SU-DHL-6 (cell line): ENCODE measurements around the gene ZNF780B.

ENCODE experiments used
- H2AFZ ChIP-seq: fragments of 200-600 bp; sonication (generic); 2 replicates; pipeline ENCODE4 v1.6.1; 2014; ENCODE audit warnings: low read depth, mild to moderate bottlenecking, moderate library complexity, mixed read lengths, antibody characterized with exemption, low read length; ENCODE audit not compliant: severe bottlenecking
- H3F3A ChIP-seq: fragments of 200-600 bp; shearing (Covaris generic); 2 replicates; pipeline ENCODE4 v1.6.0; 2016; ENCODE audit warnings: antibody characterized with exemption, mild to moderate bottlenecking; ENCODE audit not compliant: insufficient read depth
- H3K27ac ChIP-seq: fragments of 200-600 bp; sonication (generic); 2 replicates; pipeline ENCODE4 v1.5.1; 2016; ENCODE audit warnings: low read depth, mild to moderate bottlenecking, low read length, moderate library complexity, mixed read lengths
- H3K27me3 ChIP-seq: fragments of 200-600 bp; sonication (generic), shearing (Covaris generic); 2 replicates; pipeline ENCODE4 v1.6.0; 2014; ENCODE audit warnings: mild to moderate bottlenecking, low read length
- H3K36me3 ChIP-seq: fragments of 200-600 bp; sonication (generic); 2 replicates; pipeline ENCODE4 v1.6.1; 2014; ENCODE audit warnings: mild to moderate bottlenecking, low read length, mixed read lengths
- H3K4me2 ChIP-seq: fragments of 300-600, 200-600 bp; shearing (Covaris generic), sonication (generic); 2 replicates; pipeline ENCODE4 v1.6.0; 2014; ENCODE audit warnings: low read length, low read depth, mild to moderate bottlenecking; ENCODE audit not compliant: poor library complexity, severe bottlenecking
- H3K4me3 ChIP-seq: fragments of 200-600 bp; sonication (generic); 2 replicates; pipeline ENCODE4 v1.5.1; 2014; ENCODE audit warnings: antibody characterized with exemption, low read length, mild to moderate bottlenecking, mixed read lengths; ENCODE audit not compliant: insufficient read depth, poor library complexity, severe bottlenecking
- H3K79me2 ChIP-seq: fragments of 200-600 bp; sonication (generic); 2 replicates; pipeline ENCODE4 v1.6.1; 2014; ENCODE audit warnings: mild to moderate bottlenecking, low read length, moderate library complexity; ENCODE audit not compliant: insufficient read depth
- H3K9ac ChIP-seq: fragments of 200-600 bp; sonication (generic); 2 replicates; pipeline ENCODE4 v1.7.0; 2014; ENCODE audit warnings: mild to moderate bottlenecking, low read length
- H3K9me2 ChIP-seq: fragments of 200-600 bp; sonication (generic); replicated peaks from 2 replicates; pipeline ENCODE4 v1.6.1; 2014; ENCODE audit warnings: low read length; ENCODE audit not compliant: insufficient read depth
- H3K9me3 ChIP-seq: fragments of 200-600 bp; sonication (generic); 2 replicates; pipeline ENCODE4 v1.6.1; 2014; ENCODE audit warnings: low read length, mixed read lengths; ENCODE audit not compliant: insufficient read depth
- H4K20me1 ChIP-seq: fragments of 200-600 bp; sonication (generic); 2 replicates; pipeline ENCODE4 v1.6.1; 2014; ENCODE audit warnings: low read depth, mild to moderate bottlenecking, antibody characterized with exemption, low read length, moderate library complexity, mixed read lengths
- CTCF ChIP-seq: fragments of 200-600 bp; sonication (generic); IDR thresholded peaks from one replicate; pipeline ENCODE4 v1.5.1; 2017; ENCODE audit warnings: antibody characterized with exemption, mild to moderate bottlenecking, low read length, moderate library complexity; ENCODE audit not compliant: insufficient read depth, poor library complexity, severe bottlenecking
- EZH2phosphoT487 ChIP-seq: fragments of 200-600 bp; sonication (generic), shearing (Covaris generic); conservative IDR thresholded peaks from 2 replicates; pipeline ENCODE4 v1.6.1; 2018; ENCODE audit warnings: mild to moderate bottlenecking, antibody characterized with exemption, low read length, moderate library complexity, mixed read lengths

Gene ZNF780B

GRCh38 chr19:40078377-40078776, 22.3 kb upstream of the ZNF780B start:
- H4K20me1 ChIP-seq: no peaks in the 10 kb centered on the region
- H2AFZ ChIP-seq: no peak overlapping the region
- peaks cover 77% of the 10 kb centered on the region for H3K36me3 ChIP-seq
- H3K9me3 ChIP-seq: peaks cover 18% of the 10 kb centered on the region; the same call in 1 of the 2 replicates
- TF ChIP-seq CTCF (no peak), EZH2phosphoT487 (no peak)
- no peak overlapping the region for H3K27ac ChIP-seq
- no peak overlapping the region for H3K9ac ChIP-seq
- H3K79me2 ChIP-seq: no peaks in the 10 kb centered on the region
- H3F3A ChIP-seq: no peaks in the 10 kb centered on the region
- H3K9me2 ChIP-seq: no peaks in the 10 kb centered on the region
- H3K4me2 ChIP-seq: no peak overlapping the region
- H3K27me3 ChIP-seq: no peaks in the 10 kb centered on the region
- H3K4me3 ChIP-seq: no peak overlapping the region

GRCh38 chr19:40070058-40070457, 14.0 kb upstream of the ZNF780B start:
- no peak overlapping the region for H2AFZ ChIP-seq
- no peak overlapping the region for H3K27ac ChIP-seq
- H3K79me2 ChIP-seq: no peaks in the 10 kb centered on the region
- H3K4me2 ChIP-seq: no peak overlapping the region
- H3K9ac ChIP-seq: no peak overlapping the region
- no peaks in the 10 kb centered on the region for H3K9me2 ChIP-seq
- H3K4me3 ChIP-seq: no peak overlapping the region
- peaks cover 20% of the 10 kb centered on the region for H3K36me3 ChIP-seq
- H3K27me3 ChIP-seq: no peaks in the 10 kb centered on the region
- no peaks in the 10 kb centered on the region for H3F3A ChIP-seq
- H4K20me1 ChIP-seq: no peaks in the 10 kb centered on the region
- no peak for TF ChIP-seq EZH2phosphoT487
- TF ChIP-seq CTCF: no peak
- H3K9me3 ChIP-seq: peaks cover 9% of the 10 kb centered on the region; the same call in 1 of the 2 replicates

- H3K36me3 ChIP-seq: peaks cover 11% of the 10 kb centered on the region
- no peak overlapping the region for H3K27ac ChIP-seq
- H4K20me1 ChIP-seq: no peaks in the 10 kb centered on the region
- no peaks in the 10 kb centered on the region for H3K9me2 ChIP-seq
- H3F3A ChIP-seq: no peaks in the 10 kb centered on the region; the same call in 1 of the 2 replicates
- H3K79me2 ChIP-seq: peaks cover 16% of the 10 kb centered on the region
- H3K4me2 ChIP-seq: no peak overlapping the region
- H3K9ac ChIP-seq: no peak overlapping the region
- no peak overlapping the region for H2AFZ ChIP-seq
- no peak overlapping the region for H3K4me3 ChIP-seq
- no peak for TF ChIP-seq CTCF
- no peak for TF ChIP-seq EZH2phosphoT487
- peaks cover 11% of the 10 kb centered on the region; the same call in 1 of the 2 replicates for H3K9me3 ChIP-seq
- no peaks in the 10 kb centered on the region for H3K27me3 ChIP-seq
These were observed 3.6 kb upstream of the ZNF780B start for GRCh38 chr19:40059624-40060023.
